ENCODE data around the gene FOXJ1. TPM values are rescaled to one million over a fixed set of nuclear protein-coding genes. Genes with fewer than 3 reads are reported as not detected.

The FOXJ1 gene
- total RNA-seq, 3 donors from 2014 or later (not counting 1 experiment from before 2014, with no cell fraction given), result 0.21 to 0.93 (median 0.36) TPM

DNA sequence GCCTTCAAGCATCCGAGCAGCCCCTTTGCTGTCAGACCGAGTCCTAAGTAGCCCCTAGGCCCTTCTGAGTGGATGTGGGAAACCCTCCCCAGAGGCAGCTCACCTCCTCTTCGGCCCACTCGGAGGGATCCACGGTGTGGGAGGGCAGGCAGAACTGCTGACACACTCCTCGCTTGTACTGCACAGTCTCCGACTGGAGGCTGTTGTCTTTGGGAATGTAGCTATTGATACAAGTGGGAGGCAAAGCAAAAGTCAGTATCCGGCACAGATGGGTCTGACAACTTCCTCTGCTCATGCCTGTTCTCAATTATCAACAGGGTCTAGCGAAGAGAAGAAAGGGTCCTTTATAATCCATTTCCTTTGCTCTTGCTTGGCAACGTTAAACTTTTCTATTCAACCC lies 25.9 kb upstream of the FOXJ1 start:
- no peaks in the 10 kb centered on the region for H3K36me3 Mint-ChIP-seq

DNA sequence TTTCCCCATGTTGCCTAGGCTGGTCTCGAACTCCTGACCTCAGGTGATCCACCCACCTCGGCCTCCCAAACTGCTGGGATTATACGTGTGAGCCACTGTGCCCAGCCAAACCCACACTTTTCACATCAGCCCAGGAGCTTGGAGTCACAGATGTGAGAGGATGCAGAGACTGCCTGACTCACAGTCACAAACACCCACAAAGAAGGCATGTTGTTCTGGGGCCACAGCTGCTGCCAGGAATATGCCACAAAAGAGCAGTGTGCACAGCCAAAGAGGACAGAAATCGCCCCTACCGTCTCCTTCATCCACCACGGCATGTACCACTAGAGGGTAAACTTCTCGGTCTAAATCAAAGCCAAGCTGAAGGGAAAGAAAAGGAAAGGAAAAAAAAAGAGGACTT lies 25.1 kb upstream of the FOXJ1 start:
- TF ChIP-seq CTCF (IDR thresholded peaks at IDR 0.05), result no peak
- no peaks in the 10 kb centered on the region for H3K9me3 ChIP-seq (ENCODE audit: control insufficient read depth, insufficient read depth, low read length)
- no peak overlapping the region for H3K27ac ChIP-seq (ENCODE audit: low read length)
- 97% methylated on average over 7 of the region's 7 CpGs for WGBS (ENCODE audit: insufficient coverage)
- DNase-seq (no peak), ATAC-seq (no peak)
- Mint-ChIP-seq H3K9me3 (no peaks in the 10 kb centered on the region), H3K27ac (no peak overlapping the region), H3K4me1 (no peaks in the 10 kb centered on the region), H3K27me3 (ENCODE audit: low read depth in 2 of 2) (no peaks in the 10 kb centered on the region), H3K4me3 (no peak overlapping the region), H3K36me3 (no peaks in the 10 kb centered on the region)
- H3K4me3 ChIP-seq (ENCODE audit: low read length), result no peak overlapping the region
- intact Hi-C loops (cut with micrococcal nuclease), result no loop called here
- no peaks in the 10 kb centered on the region for H3K4me1 ChIP-seq (ENCODE audit: control insufficient read depth, insufficient read depth, low read length)
- H3K27me3 ChIP-seq (ENCODE audit: control insufficient read depth, insufficient read depth, low read length), result no peaks in the 10 kb centered on the region
- H3K36me3 ChIP-seq (ENCODE audit: control insufficient read depth, insufficient read depth, low read length), result no peaks in the 10 kb centered on the region

More for the DNA sequence above, 25.9 kb upstream of the FOXJ1 start:
- Histone ChIP-seq H3K4me3 (ENCODE audit: low read length) (no peak overlapping the region), H3K4me1 (ENCODE audit: control insufficient read depth, insufficient read depth, low read length) (no peaks in the 10 kb centered on the region), H3K9me3 (ENCODE audit: control insufficient read depth, insufficient read depth, low read length) (no peaks in the 10 kb centered on the region), H3K27ac (ENCODE audit: low read length) (no peak overlapping the region), H3K36me3 (ENCODE audit: control insufficient read depth, insufficient read depth, low read length) (no peaks in the 10 kb centered on the region), H3K27me3 (ENCODE audit: control insufficient read depth, insufficient read depth, low read length) (no peaks in the 10 kb centered on the region)
- ATAC-seq (no peak), DNase-seq (no peak)
- Mint-ChIP-seq H3K9me3 (no peaks in the 10 kb centered on the region), H3K27me3 (ENCODE audit: low read depth in 2 of 2) (no peaks in the 10 kb centered on the region), H3K4me3 (no peak overlapping the region), H3K4me1 (no peaks in the 10 kb centered on the region), H3K27ac (no peak overlapping the region)
- TF ChIP-seq CTCF (IDR thresholded peaks at IDR 0.05), result no peak
- 95% methylated on average over 9 of the region's 10 CpGs for WGBS (ENCODE audit: insufficient coverage)
- intact Hi-C loops (cut with micrococcal nuclease), result no loop called here

DNA sequence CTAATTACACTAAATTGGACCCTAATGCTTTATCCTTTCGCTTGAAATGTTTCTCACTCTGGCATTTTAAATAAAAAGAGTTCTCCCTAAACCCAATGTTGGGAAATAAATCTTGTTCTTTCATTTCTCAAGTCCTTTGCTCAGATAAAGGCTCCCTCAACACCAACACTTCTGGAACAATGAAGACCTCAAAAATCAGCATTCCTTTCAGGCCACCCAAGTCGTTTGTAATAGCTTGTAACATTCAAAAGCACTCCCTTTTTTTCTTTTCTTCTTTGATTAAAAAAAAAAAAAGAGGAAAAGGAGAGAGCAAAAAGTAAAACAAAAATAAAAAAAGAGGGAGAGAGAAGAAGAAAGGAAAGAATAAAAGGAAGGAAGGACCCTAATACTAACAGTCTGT lies 23.3 kb upstream of the FOXJ1 start:
- no peak overlapping the region for H3K27ac Mint-ChIP-seq
- intact Hi-C loops (cut with micrococcal nuclease), result no loop called here
- WGBS (ENCODE audit: insufficient coverage), result 84% methylated on average over 1 of the region's 2 CpGs
- DNase-seq (no peak), ATAC-seq (no peak)
- Histone ChIP-seq H3K27ac (ENCODE audit: low read length) (no peak overlapping the region), H3K4me3 (ENCODE audit: low read length) (no peak overlapping the region), H3K4me1 (ENCODE audit: control insufficient read depth, insufficient read depth, low read length) (no peaks in the 10 kb centered on the region), H3K36me3 (ENCODE audit: control insufficient read depth, insufficient read depth, low read length) (no peaks in the 10 kb centered on the region), H3K9me3 (ENCODE audit: control insufficient read depth, insufficient read depth, low read length) (no peaks in the 10 kb centered on the region), H3K27me3 (ENCODE audit: control insufficient read depth, insufficient read depth, low read length) (no peaks in the 10 kb centered on the region)
- H3K9me3 Mint-ChIP-seq, result no peaks in the 10 kb centered on the region
- no peaks in the 10 kb centered on the region for H3K4me1 Mint-ChIP-seq
- H3K36me3 Mint-ChIP-seq, result no peaks in the 10 kb centered on the region
- H3K27me3 Mint-ChIP-seq (ENCODE audit: low read depth in 2 of 2), result no peaks in the 10 kb centered on the region
- no peak overlapping the region for H3K4me3 Mint-ChIP-seq
- no peak for TF ChIP-seq CTCF (IDR thresholded peaks at IDR 0.05)

- 94% methylated on average over 4 of the region's 4 CpGs for WGBS (ENCODE audit: insufficient coverage)
- H3K36me3 ChIP-seq (ENCODE audit: control insufficient read depth, insufficient read depth, low read length), result no peaks in the 10 kb centered on the region
- no peaks in the 10 kb centered on the region for H3K9me3 Mint-ChIP-seq
- no peaks in the 10 kb centered on the region for H3K27me3 Mint-ChIP-seq (ENCODE audit: low read depth in 2 of 2)
- H3K4me3 ChIP-seq (ENCODE audit: low read length), result no peak overlapping the region
- no peak overlapping the region for H3K27ac Mint-ChIP-seq
- intact Hi-C loops (cut with micrococcal nuclease), result no loop called here
- no peak for TF ChIP-seq CTCF (IDR thresholded peaks at IDR 0.05)
- no peaks in the 10 kb centered on the region for H3K27me3 ChIP-seq (ENCODE audit: control insufficient read depth, insufficient read depth, low read length)
- no peak for ATAC-seq
- H3K4me3 Mint-ChIP-seq, result no peak overlapping the region
- H3K9me3 ChIP-seq (ENCODE audit: control insufficient read depth, insufficient read depth, low read length), result no peaks in the 10 kb centered on the region
- no peaks in the 10 kb centered on the region for H3K36me3 Mint-ChIP-seq
- no peaks in the 10 kb centered on the region for H3K4me1 Mint-ChIP-seq
- no peaks in the 10 kb centered on the region for H3K4me1 ChIP-seq (ENCODE audit: control insufficient read depth, insufficient read depth, low read length)
- DNase-seq, result no peak
- H3K27ac ChIP-seq (ENCODE audit: low read length), result no peak overlapping the region
These were observed 22.9 kb upstream of the FOXJ1 start for GRCh38 chr17:76163919-76164318.

Measured in natural killer cell (primary cell).